OCI-LY1 (cell line): Measurements from ENCODE around the gene NUCB1.
"Not testable (repeated sequence)": the region's sequence is repeated elsewhere in the genome, so short reads cannot be mapped to it uniquely, and the experiment has no call there.

Source experiments
- EZH2 ChIP-seq: fragments of 200-600 bp; sonication (generic), shearing (Covaris generic); IDR thresholded peaks from 2 replicates; pipeline ENCODE4 v1.8.0; 2017; ENCODE audit warnings: borderline replicate concordance, mixed run types, mild to moderate bottlenecking, antibody characterized with exemption, low read length, moderate library complexity, mixed read lengths
- TF ChIP-seq, protein P1 (sequence below): fragments of 200-600 bp; sonication (generic), shearing (Covaris generic); IDR thresholded peaks from 2 replicates; pipeline ENCODE4 v1.5.1; 2017; ENCODE audit warnings: mild to moderate bottlenecking, antibody characterized with exemption, low read length, moderate library complexity, mixed read lengths

DNA sequence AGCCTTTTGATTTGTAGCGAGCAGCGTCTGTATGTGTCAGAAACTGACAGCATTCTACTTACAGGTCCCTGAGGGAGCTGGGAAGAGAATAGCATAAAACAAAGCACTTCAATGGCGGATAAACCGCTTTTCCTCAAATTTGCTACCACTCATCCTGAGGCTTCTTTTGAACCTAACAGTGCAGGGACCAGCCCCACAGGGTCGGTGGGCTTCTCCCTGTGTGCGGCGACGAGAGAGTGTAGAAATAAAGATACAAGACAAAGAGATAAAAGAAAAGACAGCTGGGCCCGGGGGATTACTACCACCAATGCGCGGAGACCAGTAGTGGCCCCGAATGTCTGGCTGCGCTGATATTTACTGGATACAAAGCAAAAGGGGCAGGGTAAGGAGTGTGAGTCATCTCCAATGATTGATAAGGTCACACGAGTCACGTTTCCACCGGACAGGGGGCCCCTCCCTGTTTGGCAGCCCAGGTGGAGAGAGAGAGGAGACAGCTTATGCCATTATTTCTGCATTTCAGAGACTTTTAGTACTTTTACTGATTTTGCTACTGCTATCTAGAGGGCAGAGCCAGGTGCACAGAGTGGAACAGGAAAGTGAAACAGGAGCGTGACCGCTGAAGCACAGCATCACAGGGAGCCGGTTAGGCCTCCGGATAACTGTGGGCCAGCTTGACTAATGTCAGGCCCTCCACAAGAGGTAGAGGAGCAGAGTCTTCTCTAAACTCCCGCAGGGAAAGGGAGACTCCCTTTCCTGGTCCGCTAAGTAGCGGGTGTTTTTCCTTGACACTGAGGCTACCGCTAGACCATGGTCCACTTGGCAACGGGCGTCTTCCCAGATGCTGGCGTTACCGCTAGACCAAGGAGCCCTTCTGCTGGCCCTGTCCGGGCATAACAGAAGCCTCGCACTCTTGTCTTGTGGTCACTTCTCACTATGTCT is 23.8 kb upstream of the NUCB1 start:
- not testable (repeated sequence) for TF ChIP-seq EZH2
- TF ChIP-seq, protein P1, sequence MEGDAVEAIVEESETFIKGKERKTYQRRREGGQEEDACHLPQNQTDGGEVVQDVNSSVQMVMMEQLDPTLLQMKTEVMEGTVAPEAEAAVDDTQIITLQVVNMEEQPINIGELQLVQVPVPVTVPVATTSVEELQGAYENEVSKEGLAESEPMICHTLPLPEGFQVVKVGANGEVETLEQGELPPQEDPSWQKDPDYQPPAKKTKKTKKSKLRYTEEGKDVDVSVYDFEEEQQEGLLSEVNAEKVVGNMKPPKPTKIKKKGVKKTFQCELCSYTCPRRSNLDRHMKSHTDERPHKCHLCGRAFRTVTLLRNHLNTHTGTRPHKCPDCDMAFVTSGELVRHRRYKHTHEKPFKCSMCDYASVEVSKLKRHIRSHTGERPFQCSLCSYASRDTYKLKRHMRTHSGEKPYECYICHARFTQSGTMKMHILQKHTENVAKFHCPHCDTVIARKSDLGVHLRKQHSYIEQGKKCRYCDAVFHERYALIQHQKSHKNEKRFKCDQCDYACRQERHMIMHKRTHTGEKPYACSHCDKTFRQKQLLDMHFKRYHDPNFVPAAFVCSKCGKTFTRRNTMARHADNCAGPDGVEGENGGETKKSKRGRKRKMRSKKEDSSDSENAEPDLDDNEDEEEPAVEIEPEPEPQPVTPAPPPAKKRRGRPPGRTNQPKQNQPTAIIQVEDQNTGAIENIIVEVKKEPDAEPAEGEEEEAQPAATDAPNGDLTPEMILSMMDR, result not testable (repeated sequence)
